Activated CD8-positive, alpha-beta memory T cell treated with anti-CD3 and anti-CD28 coated beads, Interleukin-2, amount 10 ng/mL, durations not matched to agents 7 days and 5 days (primary cell): ENCODE data around the gene SMIM12. TPM values are rescaled to one million over a fixed set of nuclear protein-coding genes. Genes with fewer than 3 reads are reported as not detected.

Experiments
- ATAC-seq: fragments of 150-1000 bp; cut with Tn5 transposase; one replicate; pipeline ENCODE4 v1.10.0; 2021; ENCODE audit warnings: moderate library complexity
- CTCF ChIA-PET: fragments of 350-600 bp; sonication (Branson Sonifier 250); formaldehyde crosslinking; loops from one replicate; lab custom pipeline; 2021; ENCODE audit warnings: antibody characterized with exemption; lab: Charles Lee
- DNase-seq: peaks from one replicate; pipeline ENCODE4 v3.0.0-alpha.2; 2020
- H3K27ac Mint-ChIP-seq: one replicate; pipeline ENCODE4 v1.8.0; 2021; ENCODE audit warnings: mild to moderate bottlenecking, mixed read lengths
- H3K27me3 Mint-ChIP-seq: one replicate; pipeline ENCODE4 v1.8.0; 2021; ENCODE audit warnings: mixed read lengths
- H3K36me3 Mint-ChIP-seq: one replicate; pipeline ENCODE4 v1.8.0; 2021; ENCODE audit warnings: mild to moderate bottlenecking, mixed read lengths
- H3K4me1 Mint-ChIP-seq: one replicate; pipeline ENCODE4 v1.8.0; 2021; ENCODE audit warnings: mixed read lengths
- H3K4me3 Mint-ChIP-seq: one replicate; pipeline ENCODE4 v1.8.0; 2021; ENCODE audit warnings: mild to moderate bottlenecking, moderate library complexity, mixed read lengths
- H3K9me3 Mint-ChIP-seq: one replicate; pipeline ENCODE4 v1.8.0; 2022; ENCODE audit warnings: low read depth, mixed read lengths
- total RNA-seq, 2 experiments: library from RNA; stranded (reverse); gene quantifications; one replicate each; pipeline ENCODE4 v1.2.3, GENCODE V29; 2021

SMIM12 gene
- total RNA-seq, 2 experiments from 2014 or later: 52.7 to 67.2 TPM

GRCh38 chr1:34868230-34869049 lies 8.9 kb upstream of the SMIM12 start:
- Mint-ChIP-seq H3K4me1 (peaks cover 20% of the 10 kb centered on the region), H3K27ac (no peak overlapping the region), H3K27me3 (peaks cover 26% of the 10 kb centered on the region), H3K36me3 (no peaks in the 10 kb centered on the region), H3K4me3 (no peak overlapping the region), H3K9me3 (no peaks in the 10 kb centered on the region)
- no peak for DNase-seq
- no peak for ATAC-seq
- CTCF ChIA-PET: interaction anchor here (2.4 to 10.0 kb wide), 3 partner anchors 9 to 15 kb away, joined by 10 to 149 read pairs (median 10); partner anchors contain the start of gene SMIM12

GRCh38 chr1:34867415-34867814 lies 7.9 kb upstream of the SMIM12 start:
- H3K9me3 Mint-ChIP-seq: no peaks in the 10 kb centered on the region
- peaks cover 31% of the 10 kb centered on the region for H3K4me1 Mint-ChIP-seq
- no peak overlapping the region for H3K27ac Mint-ChIP-seq
- H3K27me3 Mint-ChIP-seq: peaks cover 15% of the 10 kb centered on the region
- H3K4me3 Mint-ChIP-seq: peak overlapping the region; percentile 20
- CTCF ChIA-PET: interaction anchor here (1.1 to 10.0 kb wide), 9 partner anchors 13 to 1016 kb away, joined by 4 to 149 read pairs (median 6); partner anchors contain the start of gene AGO1
- DNase-seq (no peak), ATAC-seq (no peak)
- H3K36me3 Mint-ChIP-seq: no peaks in the 10 kb centered on the region

- H3K4me1 Mint-ChIP-seq: peaks cover 32% of the 10 kb centered on the region
- peaks cover 9% of the 10 kb centered on the region for H3K27me3 Mint-ChIP-seq
- no peaks in the 10 kb centered on the region for H3K36me3 Mint-ChIP-seq
- ATAC-seq (no peak), DNase-seq (no peak)
- peak overlapping the region; percentile 73 for H3K4me3 Mint-ChIP-seq
- CTCF ChIA-PET: interaction anchor here (0.6 to 10.0 kb wide), 21 partner anchors 11 to 1016 kb away, joined by 3 to 149 read pairs (median 4); partner anchors contain the start of genes AGO1, TMEM35B and ZMYM6
- no peaks in the 10 kb centered on the region for H3K9me3 Mint-ChIP-seq
- H3K27ac Mint-ChIP-seq: no peak overlapping the region
Measured at GRCh38 chr1:34866762-34867109, 7.2 kb upstream of the SMIM12 start.

GRCh38 chr1:34865981-34866761 lies 6.6 kb upstream of the SMIM12 start:
- Mint-ChIP-seq H3K27ac (peak overlapping the region; percentile 83), H3K27me3 (peaks cover 3% of the 10 kb centered on the region), H3K4me3 (peak overlapping the region; percentile 73), H3K36me3 (no peaks in the 10 kb centered on the region), H3K4me1 (peaks cover 33% of the 10 kb centered on the region), H3K9me3 (no peaks in the 10 kb centered on the region)
- CTCF ChIA-PET: interaction anchor here (0.6 to 10.0 kb wide), 25 partner anchors 11 to 1076 kb away, joined by 3 to 149 read pairs (median 4); partner anchors contain the start of genes AGO1, TMEM35B and ZMYM6
- peak; percentile 79 for ATAC-seq
- DNase-seq: peak; percentile 91

GRCh38 chr1:34865573-34865972 lies 6.0 kb upstream of the SMIM12 start:
- peak overlapping the region; percentile 65 for H3K27ac Mint-ChIP-seq
- H3K27me3 Mint-ChIP-seq: no peaks in the 10 kb centered on the region
- peaks cover 34% of the 10 kb centered on the region for H3K4me1 Mint-ChIP-seq
- ATAC-seq (no peak), DNase-seq (no peak)
- peak overlapping the region; percentile 73 for H3K4me3 Mint-ChIP-seq
- CTCF ChIA-PET: interaction anchor here (0.7 to 10.0 kb wide), 15 partner anchors 11 to 1077 kb away, joined by 3 to 149 read pairs (median 5); partner anchors contain the start of gene TMEM35B
- no peaks in the 10 kb centered on the region for H3K9me3 Mint-ChIP-seq
- H3K36me3 Mint-ChIP-seq: no peaks in the 10 kb centered on the region

- ATAC-seq (no peak), DNase-seq (no peak)
- Mint-ChIP-seq H3K4me3 (peak overlapping the region; percentile 42), H3K27me3 (no peaks in the 10 kb centered on the region), H3K4me1 (peaks cover 42% of the 10 kb centered on the region), H3K9me3 (no peaks in the 10 kb centered on the region), H3K27ac (peak overlapping the region; percentile 89), H3K36me3 (peaks cover 1% of the 10 kb centered on the region)
- CTCF ChIA-PET: interaction anchor here (0.6 to 10.0 kb wide), 7 partner anchors 10 to 1021 kb away, joined by 3 to 149 read pairs (median 3); partner anchors contain the start of genes CLSPN, SFPQ and TMEM35B
Measured at GRCh38 chr1:34864759-34865158, 5.2 kb upstream of the SMIM12 start.

- DNase-seq (peak; percentile 62), ATAC-seq (peak; percentile 13)
- H3K4me3 Mint-ChIP-seq: peak overlapping the region; percentile 31
- peaks cover 49% of the 10 kb centered on the region for H3K4me1 Mint-ChIP-seq
- peak overlapping the region; percentile 89 for H3K27ac Mint-ChIP-seq
- H3K27me3 Mint-ChIP-seq: no peaks in the 10 kb centered on the region
- CTCF ChIA-PET: interaction anchor here (0.6 to 10.0 kb wide), 5 partner anchors 9 to 906 kb away, joined by 3 to 149 read pairs (median 3); partner anchors contain the start of gene CLSPN
- H3K36me3 Mint-ChIP-seq: peaks cover 1% of the 10 kb centered on the region
- no peaks in the 10 kb centered on the region for H3K9me3 Mint-ChIP-seq
Measured at GRCh38 chr1:34863501-34863900, 4.0 kb upstream of the SMIM12 start.

GRCh38 chr1:34858901-34859445 lies 576 bp downstream of the SMIM12 start:
- Mint-ChIP-seq H3K4me1 (peaks cover 54% of the 10 kb centered on the region), H3K27me3 (no peaks in the 10 kb centered on the region), H3K9me3 (no peaks in the 10 kb centered on the region), H3K36me3 (peaks cover 15% of the 10 kb centered on the region), H3K27ac (peak overlapping the region; percentile 90), H3K4me3 (peak overlapping the region; percentile 90)
- DNase-seq (peak; percentile 56), ATAC-seq (peak; percentile 13)
- CTCF ChIA-PET: interaction anchor here (1.0 to 2.5 kb wide), 7 partner anchors 10 to 592 kb away, joined by 3 to 10 read pairs (median 5); partner anchors contain the start of gene SFPQ

GRCh38 chr1:34856697-34857096 lies 2.9 kb downstream of the SMIM12 start:
- CTCF ChIA-PET: interaction anchor here (7.0 kb wide), 1 partner anchor 9 kb away, joined by 149 read pairs; no protein-coding TSS in a partner anchor
- Mint-ChIP-seq H3K27ac (no peak overlapping the region), H3K4me3 (no peak overlapping the region), H3K27me3 (no peaks in the 10 kb centered on the region), H3K9me3 (no peaks in the 10 kb centered on the region), H3K36me3 (peaks cover 23% of the 10 kb centered on the region), H3K4me1 (peaks cover 47% of the 10 kb centered on the region)
- DNase-seq (no peak), ATAC-seq (no peak)

GRCh38 chr1:34852677-34853217 lies 6.8 kb downstream of the SMIM12 start:
- Mint-ChIP-seq H3K27ac (peak overlapping the region; percentile 47), H3K36me3 (peaks cover 28% of the 10 kb centered on the region), H3K27me3 (no peaks in the 10 kb centered on the region), H3K4me1 (peaks cover 23% of the 10 kb centered on the region), H3K4me3 (no peak overlapping the region), H3K9me3 (no peaks in the 10 kb centered on the region)
- ATAC-seq (peak; percentile 100), DNase-seq (peak; percentile 95)
- CTCF ChIA-PET: interaction anchor here (0.6 to 7.0 kb wide), 36 partner anchors 9 to 1707 kb away, joined by 3 to 149 read pairs (median 4); partner anchors contain the start of genes GJB3 and TMEM35B

- DNase-seq (no peak), ATAC-seq (no peak)
- H3K4me1 Mint-ChIP-seq: peaks cover 12% of the 10 kb centered on the region
- no peak overlapping the region for H3K4me3 Mint-ChIP-seq
- no peak overlapping the region for H3K27ac Mint-ChIP-seq
- H3K36me3 Mint-ChIP-seq: peaks cover 28% of the 10 kb centered on the region
- H3K27me3 Mint-ChIP-seq: no peaks in the 10 kb centered on the region
- CTCF ChIA-PET: interaction anchor here (0.7 to 7.0 kb wide), 6 partner anchors 10 to 146 kb away, joined by 3 to 149 read pairs (median 6); no protein-coding TSS in a partner anchor
- H3K9me3 Mint-ChIP-seq: no peaks in the 10 kb centered on the region
Measured at GRCh38 chr1:34851431-34852105, 8.0 kb downstream of the SMIM12 start.

GRCh38 chr1:34850382-34850781 lies 9.2 kb downstream of the SMIM12 start:
- ATAC-seq (no peak), DNase-seq (no peak)
- H3K36me3 Mint-ChIP-seq: peaks cover 24% of the 10 kb centered on the region
- H3K9me3 Mint-ChIP-seq: no peaks in the 10 kb centered on the region
- peaks cover 10% of the 10 kb centered on the region for H3K4me1 Mint-ChIP-seq
- H3K4me3 Mint-ChIP-seq: no peak overlapping the region
- CTCF ChIA-PET: interaction anchor here (1.9 to 4.5 kb wide), 2 partner anchors 16 to 62 kb away, joined by 6 to 51 read pairs; no protein-coding TSS in a partner anchor
- no peak overlapping the region for H3K27ac Mint-ChIP-seq
- no peaks in the 10 kb centered on the region for H3K27me3 Mint-ChIP-seq
